ENCODE results near the gene MPDU1.
A peak's percentile ranks its signal among the peaks of the same experiment; 100 is the strongest.
"Not testable (repeated sequence)": the region's sequence is repeated elsewhere in the genome, so short reads cannot be mapped to it uniquely, and the experiment has no call there.

The MPDU1 gene

GRCh38 chr17:7614425-7615264 lies 31.0 kb downstream of the MPDU1 start, which contains the start of gene FXR2:
Gene FXR2 (minus strand): TSS chr17:7614897. CDS start chr17:7614532, 365 bp downstream.
- DNase-seq (ENCODE audit: low spot score), result peak; percentile 94

GRCh38 chr17:7615265-7615747 lies 31.7 kb downstream of the MPDU1 start:
- no peak for DNase-seq (ENCODE audit: low spot score)

DNA sequence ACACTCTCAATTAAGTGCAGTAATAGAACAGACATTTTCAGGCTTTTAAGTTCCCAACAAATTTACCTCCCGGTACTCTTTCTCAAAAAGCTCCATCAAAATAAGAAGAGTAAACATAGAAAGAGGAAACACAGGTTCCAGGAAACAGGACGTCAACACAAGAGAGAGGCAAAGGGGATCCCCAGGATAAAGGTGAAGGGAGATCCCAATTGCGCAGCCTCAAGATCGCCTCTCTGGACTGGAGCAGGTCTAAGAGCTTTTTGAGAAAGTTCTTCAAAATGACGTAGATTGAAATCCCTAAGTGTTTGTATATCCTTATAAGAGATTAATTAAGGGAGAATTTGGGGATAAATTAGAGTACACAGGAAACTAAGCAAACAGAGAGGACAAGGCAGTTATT lies 35.0 kb downstream of the MPDU1 start:
- DNase-seq (ENCODE audit: low spot score), result no peak

- no peak for DNase-seq (ENCODE audit: low spot score)
Measured at GRCh38 chr17:7620835-7621234, 37.2 kb downstream of the MPDU1 start.

DNA sequence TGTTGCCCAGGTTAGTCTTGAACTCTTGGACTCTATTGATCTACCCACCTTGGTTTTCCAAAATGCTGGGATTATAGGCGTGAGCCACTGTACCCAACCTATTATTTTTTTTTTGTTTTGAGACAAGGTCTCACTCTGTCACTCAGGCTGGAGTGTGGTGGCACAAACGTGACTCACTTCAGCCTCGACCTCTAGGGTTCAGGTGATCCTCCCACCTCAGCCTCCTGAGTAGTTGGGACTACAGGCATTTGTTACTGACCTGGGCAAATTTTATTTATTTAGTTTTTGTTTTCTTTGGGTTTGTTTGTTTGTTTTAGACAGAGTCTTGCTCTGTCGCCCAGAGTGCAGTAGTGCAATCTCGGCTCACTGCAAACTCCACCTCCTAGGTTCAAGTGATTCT lies 40.0 kb downstream of the MPDU1 start:
- no peak for DNase-seq (ENCODE audit: low spot score)

DNA sequence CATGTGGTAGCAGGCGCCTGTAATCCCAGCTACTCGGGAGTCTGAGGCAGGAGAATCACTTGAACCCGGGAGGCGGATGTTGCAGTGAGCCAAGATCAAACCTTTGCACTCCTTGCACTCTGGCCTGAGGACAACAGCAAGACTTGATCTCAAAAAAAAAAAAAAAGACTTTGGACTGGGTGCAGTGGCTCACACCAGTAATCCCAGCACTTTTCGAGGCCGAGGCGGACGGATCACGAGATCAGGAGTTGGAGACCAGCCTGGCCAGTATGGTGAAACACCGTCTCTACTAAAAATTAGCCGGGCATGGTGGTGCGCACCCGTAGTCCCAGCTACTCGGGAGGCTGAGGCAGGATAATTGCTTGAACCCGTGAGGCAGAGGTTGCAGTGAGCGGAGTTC lies 42.1 kb downstream of the MPDU1 start:
- DNase-seq (ENCODE audit: low spot score), result not testable (repeated sequence)

DNA sequence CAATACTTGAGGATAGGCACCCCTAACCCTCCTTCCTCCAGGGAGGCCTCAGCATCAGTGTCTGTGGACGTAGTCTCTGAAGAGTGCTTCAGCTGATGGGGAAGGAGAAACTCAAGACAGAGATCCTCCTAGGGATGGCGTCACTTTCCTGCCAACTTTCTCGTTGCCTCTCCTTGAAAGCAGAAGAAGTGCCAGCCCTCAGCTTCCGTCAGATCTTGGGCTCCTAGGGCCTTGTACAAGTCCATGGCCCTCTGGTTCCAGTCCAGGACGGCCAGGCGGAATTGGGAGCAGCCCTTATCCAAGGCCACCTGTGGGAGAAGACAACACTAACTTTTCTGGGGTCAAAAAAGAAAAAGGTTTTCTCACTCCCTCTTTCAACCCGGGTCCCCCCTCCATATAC lies 42.7 kb downstream of the MPDU1 start:
- no peak for DNase-seq (ENCODE audit: low spot score)

GRCh38 chr17:7626956-7627249 lies 43.3 kb downstream of the MPDU1 start:
- no peak for DNase-seq (ENCODE audit: low spot score)

DNA sequence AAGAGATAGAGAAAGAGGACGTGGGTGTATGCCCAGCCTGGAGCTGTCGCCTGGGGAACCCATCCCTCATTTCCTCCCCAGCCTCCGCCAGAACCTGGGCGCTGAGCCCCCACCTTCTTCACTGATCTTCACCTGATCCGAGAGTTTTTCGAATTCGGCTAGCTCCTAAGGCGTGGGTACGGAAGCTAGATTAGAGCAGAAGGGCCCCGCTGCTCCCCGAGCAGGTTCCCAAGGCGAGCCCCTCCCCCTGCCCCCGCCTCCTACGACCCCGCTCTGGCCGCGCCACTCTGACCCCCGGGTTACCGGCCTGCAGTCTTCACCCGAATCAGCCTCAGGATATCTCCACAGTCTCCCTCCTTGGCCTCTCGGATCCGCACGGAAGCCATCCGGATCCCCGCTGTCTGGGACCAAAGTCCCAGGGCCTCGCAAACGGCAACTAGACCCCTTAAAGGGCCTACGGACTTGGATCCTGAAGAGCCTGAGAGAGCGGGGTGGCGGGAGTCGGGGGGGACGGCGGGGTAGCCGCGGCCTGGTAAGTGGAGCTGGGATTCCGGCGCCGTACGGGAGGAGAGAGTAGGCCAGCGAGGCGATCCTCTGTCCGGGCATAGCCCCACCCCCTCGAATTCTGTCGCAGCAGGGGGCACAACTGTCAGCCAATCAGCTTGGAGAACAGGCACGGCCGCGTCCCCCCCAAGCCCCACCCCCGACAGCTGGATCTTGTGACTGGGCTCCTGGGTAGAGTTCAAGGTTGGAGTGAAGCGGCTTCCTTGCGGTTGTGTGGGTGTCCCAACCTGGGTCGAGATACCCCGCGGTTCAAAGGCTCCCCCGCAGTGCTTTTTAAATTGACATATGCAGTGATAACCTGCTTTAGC lies 43.8 kb downstream of the MPDU1 start, which contains the start of gene SAT2:
TSS of gene SAT2 (minus strand) at position 572 of the 872 bp plus-strand sequence. CDS start at position 386, 186 bp downstream.
- peak; percentile 86 for DNase-seq (ENCODE audit: low spot score)

DNA sequence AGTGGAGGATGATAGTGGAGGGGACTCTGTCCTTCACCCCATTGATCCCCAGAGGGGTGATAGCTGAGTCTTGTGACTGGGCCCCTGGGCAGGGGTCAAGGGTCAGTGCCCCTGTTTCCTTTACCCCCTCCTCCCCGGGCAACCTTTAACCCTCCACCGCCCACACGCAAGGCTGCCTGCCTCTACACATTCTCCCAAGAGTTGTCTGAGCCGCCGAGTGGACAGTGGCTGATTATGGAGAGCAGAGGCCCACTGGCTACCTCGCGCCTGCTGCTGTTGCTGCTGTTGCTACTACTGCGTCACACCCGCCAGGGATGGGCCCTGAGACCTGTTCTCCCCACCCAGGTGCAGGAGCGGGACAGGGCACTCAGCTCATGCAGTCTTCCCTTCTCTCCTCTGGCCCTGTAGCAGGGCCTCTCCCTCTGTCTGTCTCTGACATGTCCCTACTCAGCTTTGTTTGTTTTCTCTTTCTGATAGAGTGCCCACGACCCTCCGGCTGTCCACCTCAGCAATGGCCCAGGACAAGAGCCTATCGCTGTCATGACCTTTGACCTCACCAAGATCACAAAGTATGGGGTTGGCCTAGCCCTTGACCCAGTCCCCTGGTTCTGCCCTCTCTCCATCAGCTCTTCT lies 46.4 kb downstream of the MPDU1 start, which contains the start of gene SHBG:
TSS of gene SHBG (plus strand) at position 197 of the 633 bp plus-strand sequence. CDS start at position 235, 38 bp downstream.
- no peak for DNase-seq (ENCODE audit: low spot score)

GRCh38 chr17:7631398-7632380 lies 48.0 kb downstream of the MPDU1 start:
- no peak for DNase-seq (ENCODE audit: low spot score)

DNA sequence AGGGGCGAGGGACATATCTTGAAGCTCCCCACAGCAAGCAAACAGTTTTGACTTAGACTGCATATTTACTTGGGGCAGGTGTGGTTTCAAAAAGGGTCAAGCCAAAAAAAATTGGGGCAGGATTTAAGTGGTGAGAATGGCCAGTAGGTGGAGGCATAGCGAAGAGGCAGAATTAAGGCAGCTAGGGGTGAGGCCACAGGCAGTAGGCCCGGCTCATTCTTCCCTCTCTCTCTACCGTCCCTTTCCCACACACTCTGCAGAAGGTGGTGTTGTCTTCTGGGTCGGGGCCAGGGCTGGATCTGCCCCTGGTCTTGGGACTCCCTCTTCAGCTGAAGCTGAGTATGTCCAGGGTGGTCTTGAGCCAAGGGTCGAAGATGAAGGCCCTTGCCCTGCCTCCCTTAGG lies 48.8 kb downstream of the MPDU1 start:
- peak; percentile 50 for DNase-seq (ENCODE audit: low spot score)

DNA sequence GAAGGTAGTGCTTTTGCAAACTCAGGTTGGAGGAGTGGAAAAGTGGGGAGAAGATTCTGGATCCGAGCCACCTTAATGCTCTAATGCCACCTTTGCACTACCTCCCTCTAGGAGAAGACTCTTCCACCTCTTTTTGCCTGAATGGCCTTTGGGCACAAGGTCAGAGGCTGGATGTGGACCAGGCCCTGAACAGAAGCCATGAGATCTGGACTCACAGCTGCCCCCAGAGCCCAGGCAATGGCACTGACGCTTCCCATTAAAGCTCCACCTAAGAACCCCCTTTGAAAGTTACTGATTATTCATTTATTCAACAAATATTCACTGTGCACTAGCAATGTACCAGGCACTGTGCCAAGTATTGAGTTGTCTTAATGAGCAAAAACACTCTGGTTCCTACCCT lies 49.4 kb downstream of the MPDU1 start:
- DNase-seq (ENCODE audit: low spot score), result no peak

GRCh38 chr17:7634384-7634783 lies 50.7 kb downstream of the MPDU1 start:
- peak; percentile 64 for DNase-seq (ENCODE audit: low spot score)

DNA sequence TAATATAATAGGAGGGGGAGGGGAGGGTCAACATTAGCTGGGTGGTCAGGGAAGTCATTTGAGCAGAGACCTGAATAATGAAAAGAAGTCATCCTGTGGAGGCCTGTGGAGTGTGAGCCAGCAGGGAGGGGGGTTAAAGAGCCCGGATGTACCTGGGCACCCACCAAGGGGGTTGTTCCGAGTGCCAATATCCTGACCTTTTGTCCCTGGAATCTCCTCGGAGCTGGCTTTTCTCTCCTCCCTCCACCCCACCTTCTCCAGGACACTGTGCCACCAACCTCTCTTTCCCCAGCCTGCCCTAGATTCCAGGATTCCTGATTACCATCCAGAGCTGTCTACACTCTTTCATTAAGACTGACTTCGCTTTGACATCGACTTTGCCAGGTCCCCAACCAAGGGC lies 52.5 kb downstream of the MPDU1 start:
- DNase-seq (ENCODE audit: low spot score), result no peak
